Coronary artery (tissue), 2 donors: Measurements from ENCODE around the gene TUBGCP2.
A peak's percentile ranks its signal among the peaks of the same experiment; 100 is the strongest.
"Not testable (repeated sequence)": the region's sequence is repeated elsewhere in the genome, so short reads cannot be mapped to it uniquely, and the experiment has no call there.

Experiments used
- DNase-seq: peaks from one replicate; pipeline ENCODE4 v3.0.0-alpha.2; 2017; ENCODE audit warnings: low spot score
- H3K27ac ChIP-seq, 2 donors: fragments of 200-600 bp; sonication (generic); one replicate each; pipeline ENCODE4 v1.5.1; 2016 to 2019
- H3K4me3 ChIP-seq: fragments of 200-600 bp; sonication (generic); 2 replicates; pipeline ENCODE4 v1.5.1; 2016; ENCODE audit warnings: mild to moderate bottlenecking, moderate library complexity
- TF ChIP-seq, protein P1 (sequence below): fragments of 200-600 bp; sonication (generic); IDR thresholded peaks from one replicate; pipeline ENCODE4 v1.5.1; 2019; ENCODE audit warnings: antibody characterized with exemption

Gene TUBGCP2

DNA sequence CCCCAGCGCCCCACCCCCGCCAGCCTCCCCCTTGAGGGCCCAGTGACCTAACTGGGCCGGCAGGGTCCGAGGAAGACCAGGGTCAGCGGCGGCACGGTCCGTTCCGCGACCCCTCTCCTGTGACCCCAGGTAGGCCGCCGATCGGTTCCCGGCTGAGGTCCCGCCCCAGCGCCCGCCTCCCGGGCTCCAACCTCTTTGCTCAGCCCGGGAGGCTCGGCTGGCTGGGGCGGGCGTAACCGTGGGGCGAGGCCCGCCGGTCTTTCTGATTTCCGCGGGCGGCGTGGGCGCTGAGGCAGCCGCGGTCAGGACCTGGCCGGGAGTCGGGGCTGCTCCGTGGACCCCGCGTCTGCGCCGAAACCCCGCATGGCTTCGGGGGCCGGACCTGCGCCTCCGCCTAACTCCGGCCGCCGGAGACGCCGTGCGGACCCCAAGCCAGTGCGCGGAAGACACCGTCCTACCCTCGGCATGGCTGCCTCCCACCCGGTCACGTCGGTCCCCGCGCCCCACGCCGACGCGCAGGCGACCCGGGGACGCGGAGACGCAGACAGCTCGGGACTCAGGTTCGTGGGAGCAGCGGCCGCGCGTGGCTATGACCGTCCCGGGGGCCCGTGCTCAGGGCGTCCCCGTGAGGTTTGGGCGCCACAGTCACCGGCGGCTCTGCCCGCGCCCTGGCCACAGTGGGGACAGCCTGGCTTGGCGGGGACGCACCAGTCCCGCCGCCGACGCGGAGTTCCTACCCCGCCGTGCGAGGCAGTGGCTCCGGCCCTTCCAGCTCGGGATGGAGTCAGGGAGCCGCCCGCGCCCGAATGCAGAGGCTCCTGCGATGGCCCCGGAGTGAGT, 72.1 kb downstream of the TUBGCP2 start:
- peak overlapping the region; percentile 65 for H3K4me3 ChIP-seq
- peak overlapping the region in 1 of 2 donors; percentile 59 for H3K27ac ChIP-seq
- no peak for DNase-seq
- TF ChIP-seq, protein P1, sequence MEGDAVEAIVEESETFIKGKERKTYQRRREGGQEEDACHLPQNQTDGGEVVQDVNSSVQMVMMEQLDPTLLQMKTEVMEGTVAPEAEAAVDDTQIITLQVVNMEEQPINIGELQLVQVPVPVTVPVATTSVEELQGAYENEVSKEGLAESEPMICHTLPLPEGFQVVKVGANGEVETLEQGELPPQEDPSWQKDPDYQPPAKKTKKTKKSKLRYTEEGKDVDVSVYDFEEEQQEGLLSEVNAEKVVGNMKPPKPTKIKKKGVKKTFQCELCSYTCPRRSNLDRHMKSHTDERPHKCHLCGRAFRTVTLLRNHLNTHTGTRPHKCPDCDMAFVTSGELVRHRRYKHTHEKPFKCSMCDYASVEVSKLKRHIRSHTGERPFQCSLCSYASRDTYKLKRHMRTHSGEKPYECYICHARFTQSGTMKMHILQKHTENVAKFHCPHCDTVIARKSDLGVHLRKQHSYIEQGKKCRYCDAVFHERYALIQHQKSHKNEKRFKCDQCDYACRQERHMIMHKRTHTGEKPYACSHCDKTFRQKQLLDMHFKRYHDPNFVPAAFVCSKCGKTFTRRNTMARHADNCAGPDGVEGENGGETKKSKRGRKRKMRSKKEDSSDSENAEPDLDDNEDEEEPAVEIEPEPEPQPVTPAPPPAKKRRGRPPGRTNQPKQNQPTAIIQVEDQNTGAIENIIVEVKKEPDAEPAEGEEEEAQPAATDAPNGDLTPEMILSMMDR = no peak

DNA sequence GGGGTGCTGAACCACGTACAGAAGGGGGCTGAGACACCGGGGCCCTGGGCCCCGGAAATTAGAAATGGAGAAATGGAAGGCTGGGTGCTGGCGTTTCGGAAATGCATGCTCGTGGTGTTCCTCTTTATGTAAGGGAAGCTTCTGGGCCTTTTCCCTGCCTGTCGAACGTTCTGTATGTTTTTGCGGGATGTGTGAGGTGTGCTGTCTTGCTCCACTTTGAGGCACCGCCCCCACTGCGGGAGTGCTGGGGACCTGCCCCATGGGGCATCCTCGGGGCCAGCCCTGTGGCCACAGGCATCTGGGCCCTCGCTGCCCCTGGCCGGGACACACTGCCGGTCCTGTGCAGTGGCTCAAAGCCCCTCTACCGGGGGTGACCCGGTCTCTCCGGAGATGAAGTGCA, 72.7 kb downstream of the TUBGCP2 start:
- H3K4me3 ChIP-seq = peak overlapping the region; percentile 65
- H3K27ac ChIP-seq = peak overlapping the region in 1 of 2 donors; percentile 59
- TF ChIP-seq, protein P1 = no peak
- no peak for DNase-seq

DNA sequence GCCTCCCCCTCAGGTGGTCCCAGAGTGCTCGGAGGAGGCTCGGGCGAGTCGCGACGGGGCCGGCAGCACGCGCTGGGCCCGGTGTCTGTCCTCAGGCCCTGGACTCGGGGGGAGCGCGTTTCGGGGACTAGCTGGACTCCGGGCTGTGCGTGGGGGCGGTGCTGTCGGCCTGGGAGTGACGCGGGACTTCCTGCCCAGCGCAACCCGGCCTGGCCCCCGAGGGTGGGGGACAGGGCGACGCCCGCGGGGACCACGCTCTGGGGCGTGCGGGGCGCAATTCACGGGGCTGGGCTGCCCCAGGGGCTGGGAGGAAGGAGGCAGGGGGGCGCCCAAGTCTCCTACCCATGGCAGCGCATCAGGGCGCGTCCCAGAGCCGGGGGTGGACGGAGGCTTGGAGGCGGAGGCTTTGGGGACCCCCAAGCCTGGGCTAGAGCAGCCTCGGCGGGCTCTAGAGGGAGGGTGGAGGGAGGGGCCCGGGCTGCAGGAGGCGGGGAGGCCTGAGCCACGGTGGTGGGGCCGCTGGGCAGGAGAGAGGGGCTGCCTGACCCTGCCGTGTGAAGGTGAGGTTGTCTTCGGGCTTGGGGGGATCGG, 73.3 kb downstream of the TUBGCP2 start:
- DNase-seq = no peak
- TF ChIP-seq, protein P1 = no peak
- H3K4me3 ChIP-seq = peak overlapping the region; percentile 59
- peak overlapping the region in 1 of 2 donors; percentile 71 for H3K27ac ChIP-seq

DNA sequence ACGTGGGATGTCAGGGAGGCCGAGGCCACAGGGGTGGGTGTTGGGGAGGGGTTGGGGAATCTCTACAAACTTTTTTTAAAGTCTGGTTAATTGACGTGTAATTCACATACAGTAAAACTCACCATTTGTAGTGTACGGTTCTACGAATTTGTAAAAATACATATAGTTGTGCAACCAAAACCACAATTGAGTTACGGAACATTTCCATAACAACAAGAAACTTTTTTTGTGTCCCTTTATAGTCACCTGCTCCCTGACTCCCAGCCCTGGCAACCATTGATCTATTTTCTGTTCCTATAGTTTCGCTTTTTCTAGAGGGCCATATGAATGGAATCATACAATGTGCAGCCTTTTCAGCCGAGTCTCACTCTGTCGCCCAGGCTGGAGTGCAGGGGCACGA, 73.9 kb downstream of the TUBGCP2 start:
- not testable (repeated sequence) for DNase-seq, H3K27ac ChIP-seq
- H3K4me3 ChIP-seq = peak overlapping the region; percentile 59

DNA sequence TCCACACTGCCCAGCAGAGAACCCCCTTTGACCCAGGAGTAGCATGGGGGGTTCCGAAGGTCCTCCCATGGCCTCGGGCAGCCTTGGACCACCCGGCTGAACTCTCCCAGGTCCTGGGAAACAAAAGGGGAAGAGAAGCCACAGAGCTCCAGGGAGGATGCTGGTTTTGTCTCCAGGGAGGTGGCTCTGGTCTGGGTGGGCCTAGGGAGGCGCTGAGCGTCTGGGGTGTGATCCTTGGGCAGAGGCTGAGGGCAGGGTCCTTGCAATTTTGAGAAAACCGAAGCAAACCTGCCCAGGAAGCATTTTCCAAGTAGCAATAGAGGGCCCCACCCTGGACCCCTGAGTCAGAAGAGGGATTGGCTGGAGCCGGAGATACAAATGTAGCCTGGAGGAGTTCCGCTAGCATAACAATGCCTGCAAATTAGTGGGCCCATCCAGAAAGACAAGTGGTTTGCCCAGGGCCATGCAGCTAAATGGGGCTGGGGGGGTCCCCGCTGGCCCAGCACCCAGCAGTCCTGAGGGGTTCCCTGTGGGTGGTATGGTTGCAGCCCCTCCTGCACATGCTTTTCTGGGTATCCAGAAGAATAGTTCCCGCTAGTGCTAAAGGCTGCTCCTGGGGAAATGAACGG, 76.6 kb downstream of the TUBGCP2 start:
- TF ChIP-seq, protein P1 = no peak
- H3K27ac ChIP-seq = no peak overlapping the region
- no peak for DNase-seq
- H3K4me3 ChIP-seq = no peak overlapping the region

DNA sequence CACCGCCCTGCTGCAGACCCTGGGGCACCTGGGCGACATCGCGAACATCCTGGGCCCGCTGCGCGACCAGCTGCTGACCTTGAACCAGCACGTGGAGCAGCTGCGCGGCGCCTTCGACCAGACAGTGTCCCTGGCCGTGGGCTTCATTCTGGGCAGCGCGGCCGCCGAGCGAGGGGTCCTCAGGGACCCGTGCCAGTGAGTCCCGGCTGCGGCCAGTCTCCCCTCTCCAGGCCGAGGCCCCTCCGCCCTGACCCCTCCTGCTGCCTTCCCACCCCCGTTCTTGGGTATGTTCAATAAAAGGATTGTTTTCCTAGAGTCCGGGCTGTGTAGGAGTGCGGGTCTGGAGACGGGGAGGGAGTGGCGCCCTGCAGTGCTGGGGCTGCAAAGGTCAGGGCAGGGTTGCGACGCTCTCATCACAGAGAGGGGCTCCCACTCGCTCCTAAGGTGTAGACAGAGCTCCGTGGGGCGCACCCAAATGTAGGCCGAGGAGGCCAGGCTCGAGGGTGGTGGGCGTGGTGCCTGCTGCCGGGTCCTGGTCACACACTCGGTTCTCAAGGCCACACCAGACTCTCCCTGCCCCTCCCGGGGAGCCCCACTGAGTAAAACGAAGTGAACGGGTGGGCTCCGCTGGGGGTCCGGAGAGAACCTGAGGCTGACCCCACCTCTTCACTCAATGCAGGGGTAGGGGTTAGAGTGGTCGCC, 77.3 kb downstream of the TUBGCP2 start:
- Histone ChIP-seq H3K27ac (no peak overlapping the region), H3K4me3 (peak overlapping the region; percentile 60)
- DNase-seq = no peak
- TF ChIP-seq, protein P1 = no peak
